Raji (cell line): ENCODE data around the gene MAPK7.

Source experiments
- POLR2A ChIP-seq: IDR thresholded peaks from 2 replicates; pipeline ENCODE4 v1.6.1; 2011; ENCODE audit warnings: low read depth, low read length, control low read depth; ENCODE audit not compliant: insufficient read depth

MAPK7 gene

GRCh38 chr17:19381741-19382444 lies 3.6 kb downstream of the MAPK7 start:
- no peak for TF ChIP-seq POLR2A

- no peak for TF ChIP-seq POLR2A
Measured at GRCh38 chr17:19382531-19383444, 4.5 kb downstream of the MAPK7 start.

- no peak for TF ChIP-seq POLR2A
Measured at GRCh38 chr17:19383681-19384470, 5.6 kb downstream of the MAPK7 start.

- TF ChIP-seq POLR2A = no peak
Measured at GRCh38 chr17:19384723-19385391, 6.6 kb downstream of the MAPK7 start.

GRCh38 chr17:19385521-19385983 lies 7.3 kb downstream of the MAPK7 start:
- no peak for TF ChIP-seq POLR2A

- no peak for TF ChIP-seq POLR2A
Measured at GRCh38 chr17:19386051-19386929, 8.0 kb downstream of the MAPK7 start.

GRCh38 chr17:19386974-19387920 lies 8.9 kb downstream of the MAPK7 start, which contains the start of gene MFAP4:
TSS of gene MFAP4 (minus strand) at chr17:19387190. CDS start at chr17:19387155, 35 bp downstream.
- TF ChIP-seq POLR2A = no peak

GRCh38 chr17:19387921-19388521 lies 9.7 kb downstream of the MAPK7 start:
- TF ChIP-seq POLR2A = no peak

GRCh38 chr17:19388791-19389785 lies 10.8 kb downstream of the MAPK7 start:
- no peak for TF ChIP-seq POLR2A

GRCh38 chr17:19390951-19391350 lies 12.7 kb downstream of the MAPK7 start:
- no peak for TF ChIP-seq POLR2A

GRCh38 chr17:19391432-19391831 lies 13.1 kb downstream of the MAPK7 start:
- TF ChIP-seq POLR2A = no peak
